ENCODE results near the gene PDE9A. TPM values are rescaled to one million over a fixed set of nuclear protein-coding genes. Genes with fewer than 3 reads are reported as not detected.

PDE9A gene
- total RNA-seq (2014; rRNA removed; shearing (Covaris generic)) = 26.5 and 33.3 TPM in 2 replicates
- polyA plus RNA-seq (2016; fragmentation: Nextera tagmentation; extraction: Ambion mirVana) = 27.2 and 31.1 TPM in 2 replicates
- long read RNA-seq, partial matches to known transcripts = 5 of 15 reads
- long read RNA-seq, other reads (novel, unspliced or antisense) = 3 of 15 reads

DNA sequence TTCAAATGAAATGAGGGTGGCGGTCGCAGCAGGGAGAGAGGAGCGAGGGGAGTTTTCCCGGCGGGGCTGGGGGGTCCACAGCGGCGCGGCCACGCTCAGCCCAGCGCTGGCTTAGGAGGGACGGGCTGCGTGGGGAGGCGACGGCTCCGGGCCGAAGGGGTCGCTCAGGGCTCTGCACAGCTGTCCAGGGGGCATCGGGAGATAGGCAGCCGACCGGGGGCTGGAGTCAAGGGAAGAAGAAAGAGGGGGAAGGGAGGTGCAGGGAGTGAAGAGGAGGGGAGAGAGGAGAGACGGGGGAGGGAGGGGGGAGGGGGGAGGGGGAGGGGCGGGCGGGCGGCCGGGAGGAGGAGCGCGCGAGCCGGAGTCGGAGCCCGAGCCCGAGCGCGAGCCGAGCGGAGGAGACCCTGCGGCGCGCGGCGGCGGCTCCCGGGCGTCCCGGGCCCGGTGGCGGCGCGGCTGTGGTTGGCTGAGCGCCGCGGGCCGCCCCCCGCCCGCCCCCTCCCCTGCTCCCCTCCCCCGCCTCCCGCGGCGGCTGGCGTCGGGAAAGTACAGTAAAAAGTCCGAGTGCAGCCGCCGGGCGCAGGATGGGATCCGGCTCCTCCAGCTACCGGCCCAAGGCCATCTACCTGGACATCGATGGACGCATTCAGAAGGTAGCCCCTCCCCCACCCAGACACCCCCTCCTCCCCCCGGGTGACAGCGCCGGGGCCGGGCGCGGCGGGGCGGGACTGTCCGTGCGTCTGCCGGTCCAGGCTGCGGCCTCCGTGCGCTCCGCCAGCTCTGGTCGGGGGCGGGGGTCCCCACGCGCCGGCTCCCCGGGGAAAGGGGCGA, at the start of gene PDE9A:
Gene PDE9A (plus strand): TSS at position 391 of the 831 bp plus-strand sequence. CDS start 194 bp downstream, at position 585.
- TF ChIP-seq ZNF114 (CRISPR knock-in tag; IDR thresholded peaks at IDR 0.05) (no peak), EZH2phosphoT487 (IDR thresholded peaks at IDR 0.05; ENCODE audit: unreplicated experiment) (no peak), REST (IDR thresholded peaks at IDR 0.05; ENCODE audit: unreplicated experiment) (no peak), STAT1 (IDR thresholded peaks at IDR 0.05; ENCODE audit: unreplicated experiment) (no peak), POLR2AphosphoS5 (IDR thresholded peaks at IDR 0.05; ENCODE audit: low read depth) (no peak), CREB1 (CRISPR knock-in tag; IDR thresholded peaks at IDR 0.05; ENCODE audit: low read depth) (no peak), JUNB (IDR thresholded peaks at IDR 0.05; ENCODE audit: unreplicated experiment) (no peak), EZH2 (IDR thresholded peaks at IDR 0.05; ENCODE audit: low read depth, unreplicated experiment) (no peak), ZNF462 (CRISPR knock-in tag; IDR thresholded peaks at IDR 0.05) (no peak), NANOG (IDR thresholded peaks at IDR 0.05; ENCODE audit: borderline replicate concordance) (no peak), ZNF331 (CRISPR knock-in tag; IDR thresholded peaks at IDR 0.05; ENCODE audit: low read depth) (no peak)
- TF ChIP-seq, protein P1, sequence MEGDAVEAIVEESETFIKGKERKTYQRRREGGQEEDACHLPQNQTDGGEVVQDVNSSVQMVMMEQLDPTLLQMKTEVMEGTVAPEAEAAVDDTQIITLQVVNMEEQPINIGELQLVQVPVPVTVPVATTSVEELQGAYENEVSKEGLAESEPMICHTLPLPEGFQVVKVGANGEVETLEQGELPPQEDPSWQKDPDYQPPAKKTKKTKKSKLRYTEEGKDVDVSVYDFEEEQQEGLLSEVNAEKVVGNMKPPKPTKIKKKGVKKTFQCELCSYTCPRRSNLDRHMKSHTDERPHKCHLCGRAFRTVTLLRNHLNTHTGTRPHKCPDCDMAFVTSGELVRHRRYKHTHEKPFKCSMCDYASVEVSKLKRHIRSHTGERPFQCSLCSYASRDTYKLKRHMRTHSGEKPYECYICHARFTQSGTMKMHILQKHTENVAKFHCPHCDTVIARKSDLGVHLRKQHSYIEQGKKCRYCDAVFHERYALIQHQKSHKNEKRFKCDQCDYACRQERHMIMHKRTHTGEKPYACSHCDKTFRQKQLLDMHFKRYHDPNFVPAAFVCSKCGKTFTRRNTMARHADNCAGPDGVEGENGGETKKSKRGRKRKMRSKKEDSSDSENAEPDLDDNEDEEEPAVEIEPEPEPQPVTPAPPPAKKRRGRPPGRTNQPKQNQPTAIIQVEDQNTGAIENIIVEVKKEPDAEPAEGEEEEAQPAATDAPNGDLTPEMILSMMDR (conservative IDR thresholded peaks at IDR 0.05; ENCODE audit: low read depth in 2 of 2) = no peak
- TF ChIP-seq, protein P2, sequence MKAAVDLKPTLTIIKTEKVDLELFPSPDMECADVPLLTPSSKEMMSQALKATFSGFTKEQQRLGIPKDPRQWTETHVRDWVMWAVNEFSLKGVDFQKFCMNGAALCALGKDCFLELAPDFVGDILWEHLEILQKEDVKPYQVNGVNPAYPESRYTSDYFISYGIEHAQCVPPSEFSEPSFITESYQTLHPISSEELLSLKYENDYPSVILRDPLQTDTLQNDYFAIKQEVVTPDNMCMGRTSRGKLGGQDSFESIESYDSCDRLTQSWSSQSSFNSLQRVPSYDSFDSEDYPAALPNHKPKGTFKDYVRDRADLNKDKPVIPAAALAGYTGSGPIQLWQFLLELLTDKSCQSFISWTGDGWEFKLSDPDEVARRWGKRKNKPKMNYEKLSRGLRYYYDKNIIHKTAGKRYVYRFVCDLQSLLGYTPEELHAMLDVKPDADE (IDR thresholded peaks at IDR 0.05) = no peak
- H3K79me2 ChIP-seq (replicated peaks; ENCODE audit: insufficient read depth) = peaks cover 43% of the 10 kb centered on the region
- H4K20me1 ChIP-seq (replicated peaks; ENCODE audit: insufficient read depth) = peaks cover 8% of the 10 kb centered on the region; the same call in 1 of the 2 replicates
- peak within 1 kb of the TSS; percentile 89 for H2AFZ ChIP-seq
- peaks cover 43% of the 10 kb centered on the region for H3K4me1 Mint-ChIP-seq
- H3K4me3 Mint-ChIP-seq = peak within 1 kb of the TSS; percentile 86
- no peaks in the 10 kb centered on the region for H3K27me3 ChIP-seq (ENCODE audit: insufficient read depth)
- H3K27me3 Mint-ChIP-seq (ENCODE audit: insufficient read depth, low read depth, poor library complexity) = peaks cover 31% of the 10 kb centered on the region
- DNase-seq (ENCODE audit: low spot score) = peak; percentile 80
- H3K4me1 ChIP-seq (ENCODE audit: insufficient read depth) = peaks cover 22% of the 10 kb centered on the region
- 0 out of 2 replicates have a peak, but pooled peaks cover 7% of the 10 kb centered on the region for H3F3A ChIP-seq (replicated peaks; ENCODE audit: low read depth)
- H3K36me3 ChIP-seq (ENCODE audit: insufficient read depth) = no peaks in the 10 kb centered on the region
- H3K36me3 Mint-ChIP-seq (ENCODE audit: low read depth) = peaks cover 9% of the 10 kb centered on the region; the same call in 1 of the 3 replicates
- no peaks in the 10 kb centered on the region for H3K9me2 ChIP-seq (ENCODE audit: insufficient read depth)
- H3K4me3 ChIP-seq = peak within 1 kb of the TSS; percentile 89
- H3K27ac ChIP-seq (ENCODE audit: low read depth) = no peak within 1 kb of the TSS
- H3K4me2 ChIP-seq = peak within 1 kb of the TSS; percentile 95
- peak; percentile 34 for ATAC-seq
- no peaks in the 10 kb centered on the region; the same call in 2 of the 3 replicates for H3K9me3 Mint-ChIP-seq
- peak within 1 kb of the TSS; percentile 88 for H3K27ac Mint-ChIP-seq
